Adrenal gland (tissue), 5 donors: ENCODE measurements around the gene LMAN2.

Source experiments
- POLR2A ChIP-seq, 2 donors: fragments of 450-650 bp; IDR thresholded peaks; one replicate each; pipeline ENCODE4 v1.6.1; 2017; ENCODE audit warnings: antibody characterized with exemption in 2 of 2, mild to moderate bottlenecking in 2 of 2, moderate library complexity in 1 of 2
- TF ChIP-seq, protein P1 (sequence below), 6 experiments: fragments of 450-650 bp in 4 of 6; fragments of 200-600 bp in 2 of 6; sonication (generic) in 1 of 6; IDR thresholded peaks; 1 replicate in 5 of 6; 2 replicates in 1 of 6; pipeline versions ENCODE4 v1.5.1 to v1.8.0; 2016 to 2021; ENCODE audit warnings: antibody characterized with exemption in 6 of 6, mild to moderate bottlenecking in 2 of 6, moderate library complexity in 1 of 6
- donor health status: DM: no; HTN: no; CAD: no.

DNA sequence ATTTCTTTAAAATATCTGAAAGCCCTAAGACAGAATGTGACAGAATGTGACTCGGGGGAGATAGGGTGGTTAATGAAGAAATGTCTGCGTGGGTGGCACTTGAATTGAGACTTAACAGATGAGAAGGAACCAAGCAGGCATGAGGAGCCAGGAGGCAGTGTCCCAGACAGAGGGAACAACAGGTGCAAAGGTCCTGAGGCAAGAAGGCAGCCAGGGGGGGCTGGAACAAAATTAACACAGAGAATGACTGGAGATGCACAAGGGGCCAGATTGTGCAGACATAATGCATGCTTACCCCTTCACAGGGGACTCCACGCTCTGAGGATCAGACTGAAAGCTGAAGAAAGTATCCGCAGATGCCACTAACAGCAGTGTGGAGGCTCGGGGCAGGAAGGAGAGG is 1.7 kb downstream of the LMAN2 start:
- TF ChIP-seq, protein P1, sequence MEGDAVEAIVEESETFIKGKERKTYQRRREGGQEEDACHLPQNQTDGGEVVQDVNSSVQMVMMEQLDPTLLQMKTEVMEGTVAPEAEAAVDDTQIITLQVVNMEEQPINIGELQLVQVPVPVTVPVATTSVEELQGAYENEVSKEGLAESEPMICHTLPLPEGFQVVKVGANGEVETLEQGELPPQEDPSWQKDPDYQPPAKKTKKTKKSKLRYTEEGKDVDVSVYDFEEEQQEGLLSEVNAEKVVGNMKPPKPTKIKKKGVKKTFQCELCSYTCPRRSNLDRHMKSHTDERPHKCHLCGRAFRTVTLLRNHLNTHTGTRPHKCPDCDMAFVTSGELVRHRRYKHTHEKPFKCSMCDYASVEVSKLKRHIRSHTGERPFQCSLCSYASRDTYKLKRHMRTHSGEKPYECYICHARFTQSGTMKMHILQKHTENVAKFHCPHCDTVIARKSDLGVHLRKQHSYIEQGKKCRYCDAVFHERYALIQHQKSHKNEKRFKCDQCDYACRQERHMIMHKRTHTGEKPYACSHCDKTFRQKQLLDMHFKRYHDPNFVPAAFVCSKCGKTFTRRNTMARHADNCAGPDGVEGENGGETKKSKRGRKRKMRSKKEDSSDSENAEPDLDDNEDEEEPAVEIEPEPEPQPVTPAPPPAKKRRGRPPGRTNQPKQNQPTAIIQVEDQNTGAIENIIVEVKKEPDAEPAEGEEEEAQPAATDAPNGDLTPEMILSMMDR (IDR thresholded peaks at IDR 0.05) = no peak
- no peak for TF ChIP-seq POLR2A (IDR thresholded peaks at IDR 0.05)
